ENCODE measurements around the gene JAKMIP1.

JAKMIP1 gene

DNA sequence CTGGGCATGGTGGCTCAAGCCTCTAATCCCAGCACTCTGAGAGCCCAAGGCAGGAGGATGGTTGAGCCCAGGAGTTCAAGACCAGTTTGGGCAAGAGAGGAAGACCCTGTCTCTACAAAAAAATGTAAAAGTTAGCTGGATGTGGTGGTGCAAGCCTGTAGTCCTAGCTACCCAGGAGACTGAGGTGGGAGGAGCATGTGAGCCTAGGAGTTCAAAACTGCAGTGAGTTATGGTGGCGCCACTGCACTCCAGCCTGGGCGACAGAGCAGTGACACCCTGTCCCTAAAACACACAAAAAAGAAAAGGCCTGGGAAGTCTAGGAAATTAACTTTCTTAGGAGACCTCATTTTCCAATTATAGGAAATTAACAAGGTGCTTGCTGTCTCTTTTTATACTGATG is 76.8 kb downstream of the JAKMIP1 start:
- H3K27me3 ChIP-seq (ENCODE audit: control insufficient read depth, insufficient read depth, low read length) = no peaks in the 10 kb centered on the region

DNA sequence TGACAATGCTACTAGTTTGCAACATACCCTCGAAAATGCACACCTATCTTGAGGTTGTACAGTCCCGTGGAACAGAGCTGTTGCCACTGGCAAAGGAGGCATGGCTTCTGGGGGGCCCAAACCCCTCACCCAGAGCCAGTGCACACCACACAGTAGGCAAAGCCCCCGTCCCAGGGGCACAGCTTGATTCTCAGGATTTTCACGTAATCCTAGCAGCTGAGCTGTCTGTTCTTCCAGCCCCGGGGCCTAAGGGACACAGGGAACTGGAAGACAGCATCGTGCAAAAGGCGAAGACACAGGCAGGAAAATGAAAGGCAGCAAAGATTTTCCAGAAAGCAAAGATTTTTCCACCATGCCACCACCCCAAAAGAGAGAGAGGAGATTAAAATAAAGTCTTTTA is 77.2 kb downstream of the JAKMIP1 start:
- H3K9me3 ChIP-seq (ENCODE audit: control insufficient read depth, low read length) = no peaks in the 10 kb centered on the region
- H3K79me2 ChIP-seq = no peaks in the 10 kb centered on the region
- no peak overlapping the region for H3K4me3 ChIP-seq (ENCODE audit: low read depth, low read length)
- no peak overlapping the region for H3K27ac ChIP-seq
- no peak overlapping the region for H3K4me2 ChIP-seq (ENCODE audit: low read length)
- H3K27me3 ChIP-seq (ENCODE audit: control insufficient read depth, insufficient read depth, low read length) = no peaks in the 10 kb centered on the region
- no peak overlapping the region for H2AFZ ChIP-seq
- no peak overlapping the region for H3K9ac ChIP-seq
- TF ChIP-seq, protein P1, sequence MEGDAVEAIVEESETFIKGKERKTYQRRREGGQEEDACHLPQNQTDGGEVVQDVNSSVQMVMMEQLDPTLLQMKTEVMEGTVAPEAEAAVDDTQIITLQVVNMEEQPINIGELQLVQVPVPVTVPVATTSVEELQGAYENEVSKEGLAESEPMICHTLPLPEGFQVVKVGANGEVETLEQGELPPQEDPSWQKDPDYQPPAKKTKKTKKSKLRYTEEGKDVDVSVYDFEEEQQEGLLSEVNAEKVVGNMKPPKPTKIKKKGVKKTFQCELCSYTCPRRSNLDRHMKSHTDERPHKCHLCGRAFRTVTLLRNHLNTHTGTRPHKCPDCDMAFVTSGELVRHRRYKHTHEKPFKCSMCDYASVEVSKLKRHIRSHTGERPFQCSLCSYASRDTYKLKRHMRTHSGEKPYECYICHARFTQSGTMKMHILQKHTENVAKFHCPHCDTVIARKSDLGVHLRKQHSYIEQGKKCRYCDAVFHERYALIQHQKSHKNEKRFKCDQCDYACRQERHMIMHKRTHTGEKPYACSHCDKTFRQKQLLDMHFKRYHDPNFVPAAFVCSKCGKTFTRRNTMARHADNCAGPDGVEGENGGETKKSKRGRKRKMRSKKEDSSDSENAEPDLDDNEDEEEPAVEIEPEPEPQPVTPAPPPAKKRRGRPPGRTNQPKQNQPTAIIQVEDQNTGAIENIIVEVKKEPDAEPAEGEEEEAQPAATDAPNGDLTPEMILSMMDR (IDR thresholded peaks at IDR 0.05) = no peak
- H3K4me1 ChIP-seq = no peaks in the 10 kb centered on the region
- H3K36me3 ChIP-seq (ENCODE audit: control insufficient read depth, insufficient read depth, low read length) = no peaks in the 10 kb centered on the region

More for the DNA sequence above, 76.8 kb downstream of the JAKMIP1 start:
- H2AFZ ChIP-seq = no peak overlapping the region
- H3K27ac ChIP-seq = no peak overlapping the region
- no peaks in the 10 kb centered on the region for H3K4me1 ChIP-seq
- no peaks in the 10 kb centered on the region for H3K9me3 ChIP-seq (ENCODE audit: control insufficient read depth, low read length)
- no peak overlapping the region for H3K4me2 ChIP-seq (ENCODE audit: low read length)
- TF ChIP-seq, protein P1 (IDR thresholded peaks at IDR 0.05) = no peak
- H3K9ac ChIP-seq = no peak overlapping the region
- H3K36me3 ChIP-seq (ENCODE audit: control insufficient read depth, insufficient read depth, low read length) = no peaks in the 10 kb centered on the region
- H3K79me2 ChIP-seq = no peaks in the 10 kb centered on the region
- H3K4me3 ChIP-seq (ENCODE audit: low read depth, low read length) = no peak overlapping the region

DNA sequence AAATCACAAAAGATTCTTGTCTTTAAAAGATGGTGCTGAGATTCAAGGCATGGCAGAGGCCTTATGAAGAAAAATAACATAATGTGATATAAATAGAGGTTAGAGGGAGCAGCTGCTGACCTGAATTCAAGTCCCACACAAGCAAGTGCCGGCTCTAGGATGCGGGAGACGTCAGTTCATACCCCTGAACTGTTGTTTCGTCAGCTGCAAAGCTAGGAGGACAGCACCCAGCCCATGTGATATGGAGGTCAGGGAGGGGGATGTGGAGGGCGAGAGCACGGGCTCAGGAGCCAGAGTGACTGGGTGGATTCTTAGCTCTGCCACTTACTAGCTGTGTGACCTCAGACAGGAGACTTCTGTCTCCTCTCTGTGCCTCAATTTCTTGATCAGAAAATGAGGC is 77.9 kb downstream of the JAKMIP1 start:
- Histone ChIP-seq H3K27me3 (ENCODE audit: control insufficient read depth, insufficient read depth, low read length) (no peaks in the 10 kb centered on the region), H3K4me1 (no peaks in the 10 kb centered on the region), H2AFZ (no peak overlapping the region), H3K27ac (no peak overlapping the region), H3K4me2 (ENCODE audit: low read length) (no peak overlapping the region), H3K36me3 (ENCODE audit: control insufficient read depth, insufficient read depth, low read length) (no peaks in the 10 kb centered on the region), H3K9ac (no peak overlapping the region), H3K4me3 (ENCODE audit: low read depth, low read length) (no peak overlapping the region), H3K79me2 (no peaks in the 10 kb centered on the region), H3K9me3 (ENCODE audit: control insufficient read depth, low read length) (no peaks in the 10 kb centered on the region)
- TF ChIP-seq, protein P1 (IDR thresholded peaks at IDR 0.05) = no peak

DNA sequence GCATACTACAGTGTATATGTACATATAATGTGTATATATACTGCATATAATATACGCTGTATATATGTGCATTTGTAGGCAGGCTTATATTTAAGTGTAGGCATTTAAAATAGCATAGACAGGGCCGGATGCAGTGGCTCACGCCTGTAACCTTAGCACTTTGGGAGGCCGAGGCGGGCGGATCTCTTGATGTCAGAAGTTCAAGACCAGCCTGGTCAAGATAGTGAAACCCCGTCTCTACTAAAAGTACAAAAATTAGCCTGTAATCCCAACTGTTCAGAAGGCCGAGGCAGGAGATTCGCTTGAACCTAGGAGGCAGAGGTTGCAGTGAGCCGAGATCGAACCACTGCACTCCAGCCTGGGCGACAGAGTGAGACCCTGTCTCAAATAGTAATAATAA is 78.4 kb downstream of the JAKMIP1 start:
- Histone ChIP-seq H3K4me1 (no peaks in the 10 kb centered on the region), H3K79me2 (no peaks in the 10 kb centered on the region), H3K27ac (no peak overlapping the region), H3K9ac (no peak overlapping the region), H3K9me3 (ENCODE audit: control insufficient read depth, low read length) (no peaks in the 10 kb centered on the region), H3K4me3 (ENCODE audit: low read depth, low read length) (no peak overlapping the region), H3K4me2 (ENCODE audit: low read length) (no peak overlapping the region), H2AFZ (no peak overlapping the region), H3K36me3 (ENCODE audit: control insufficient read depth, insufficient read depth, low read length) (no peaks in the 10 kb centered on the region), H3K27me3 (ENCODE audit: control insufficient read depth, insufficient read depth, low read length) (no peaks in the 10 kb centered on the region)
- TF ChIP-seq, protein P1 (IDR thresholded peaks at IDR 0.05) = no peak

DNA sequence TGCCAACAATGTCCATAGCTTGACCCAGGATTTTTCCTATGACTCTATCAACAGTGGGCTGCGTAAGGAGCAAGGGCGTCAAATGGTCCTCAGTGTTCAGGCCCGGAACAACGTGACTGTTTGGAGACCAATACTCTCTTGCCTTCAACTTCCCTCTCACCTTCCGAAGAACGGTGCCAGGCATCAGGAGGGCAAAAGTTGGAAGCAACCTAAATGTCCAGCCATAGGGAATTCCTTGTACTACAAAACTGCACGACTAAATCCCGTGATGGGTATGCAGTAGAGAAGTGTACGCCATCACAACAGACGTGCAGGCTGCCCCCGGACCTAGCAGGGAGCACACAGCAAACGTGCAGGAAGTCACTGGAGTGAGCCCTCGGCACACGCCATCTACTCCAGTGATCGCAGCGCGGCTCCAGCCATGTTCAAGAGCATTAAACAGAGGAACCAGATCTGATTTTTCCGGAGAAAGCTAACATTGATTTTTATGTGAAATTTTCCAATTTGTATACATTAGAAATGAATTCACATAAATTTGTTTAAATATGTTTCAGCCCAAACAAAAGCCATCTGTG is 79.0 kb downstream of the JAKMIP1 start:
- Histone ChIP-seq H3K9me3 (ENCODE audit: control insufficient read depth, low read length) (no peaks in the 10 kb centered on the region), H3K4me3 (ENCODE audit: low read depth, low read length) (no peak overlapping the region), H3K27me3 (ENCODE audit: control insufficient read depth, insufficient read depth, low read length) (no peaks in the 10 kb centered on the region), H2AFZ (no peak overlapping the region), H3K9ac (no peak overlapping the region), H3K4me1 (no peaks in the 10 kb centered on the region), H3K27ac (no peak overlapping the region), H3K79me2 (no peaks in the 10 kb centered on the region), H3K36me3 (ENCODE audit: control insufficient read depth, insufficient read depth, low read length) (no peaks in the 10 kb centered on the region), H3K4me2 (ENCODE audit: low read length) (no peak overlapping the region)
- TF ChIP-seq, protein P1 (IDR thresholded peaks at IDR 0.05) = no peak

Measured in parathyroid adenoma (tissue), 2 donors.